HCT116 (cell line): ENCODE results near the gene PRKN.

Source experiments
- ELF1 ChIP-seq: IDR thresholded peaks from 2 replicates; pipeline ENCODE4 v1.6.1; 2012; ENCODE audit warnings: low read depth, borderline replicate concordance
- EZH2 ChIP-seq: fragments of 200-600 bp; sonication (generic); IDR thresholded peaks from 2 replicates; pipeline ENCODE4 v1.6.1; 2017; ENCODE audit warnings: antibody characterized with exemption, mixed run types
- JUND ChIP-seq: IDR thresholded peaks from 2 replicates; pipeline ENCODE4 v1.6.1; 2012
- POLR2A ChIP-seq: IDR thresholded peaks from 2 replicates; pipeline ENCODE4 v1.7.0; 2011; ENCODE audit warnings: borderline replicate concordance; ENCODE audit not compliant: insufficient read depth, insufficient read length; ENCODE audit errors: extremely low read depth
- POLR2AphosphoS5 ChIP-seq: IDR thresholded peaks from 2 replicates; pipeline ENCODE4 v1.6.1; 2011; ENCODE audit warnings: mild to moderate bottlenecking, low read depth, low read length, moderate library complexity
- RAD21 ChIP-seq: IDR thresholded peaks from 2 replicates; pipeline ENCODE4 v1.6.1; 2012; ENCODE audit warnings: low read depth, mild to moderate bottlenecking
- SP1 ChIP-seq: IDR thresholded peaks from 2 replicates; pipeline ENCODE4 v1.6.1; 2012; ENCODE audit warnings: low read depth
- ZNF274 ChIP-seq: fragments of 200-500 bp; sonication (Bioruptor generic); IDR thresholded peaks from 2 replicates; pipeline ENCODE4 v1.6.1; 2014; ENCODE audit warnings: mild to moderate bottlenecking, low read depth, low read length, inconsistent platforms
- TF ChIP-seq, protein P1 (sequence below), 3 experiments: fragments of 200-600 bp in 1 of 3; sonication (generic) in 1 of 3; IDR thresholded peaks in 2 of 3; conservative IDR thresholded peaks in 1 of 3; 2 replicates each; pipeline ENCODE4 v1.5.1; 2012 to 2017; ENCODE audit warnings: low read depth in 2 of 3, low read length in 2 of 3, antibody characterized with exemption in 1 of 3, borderline replicate concordance in 1 of 3, control low read depth in 1 of 3, mild to moderate bottlenecking in 1 of 3, mixed read lengths in 1 of 3, mixed run types in 1 of 3, moderate library complexity in 1 of 3; ENCODE audit not compliant: insufficient read depth in 1 of 3
- TF ChIP-seq, protein P2 (sequence below): IDR thresholded peaks from 2 replicates; pipeline ENCODE4 v1.6.1; 2012
- TF ChIP-seq, protein P3 (sequence below): IDR thresholded peaks from 2 replicates; pipeline ENCODE4 v1.6.1; 2011; ENCODE audit warnings: mild to moderate bottlenecking, low read length, moderate library complexity; ENCODE audit not compliant: insufficient replicate concordance; ENCODE audit errors: extremely low read depth

DNA sequence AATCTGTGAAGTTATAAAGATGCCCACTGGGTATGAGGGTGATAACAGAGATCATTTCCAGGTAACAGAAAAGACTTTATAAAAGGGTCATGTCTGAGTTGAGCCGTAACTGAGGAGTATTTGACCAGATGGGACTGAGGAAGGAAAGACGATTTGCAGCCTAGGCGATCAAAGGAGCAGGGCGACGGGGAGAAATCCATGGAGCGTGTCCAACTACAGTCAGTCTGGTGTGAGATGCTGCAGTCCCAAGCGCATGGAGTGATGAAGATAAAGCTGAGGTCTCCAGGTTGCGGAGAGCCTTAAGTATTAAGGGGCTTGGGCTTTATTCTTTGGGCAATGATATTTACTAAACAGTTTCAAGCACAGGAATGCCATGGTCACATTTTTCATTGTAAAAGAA lies 166.7 kb downstream of the PRKN start:
- TF ChIP-seq, protein P1, sequence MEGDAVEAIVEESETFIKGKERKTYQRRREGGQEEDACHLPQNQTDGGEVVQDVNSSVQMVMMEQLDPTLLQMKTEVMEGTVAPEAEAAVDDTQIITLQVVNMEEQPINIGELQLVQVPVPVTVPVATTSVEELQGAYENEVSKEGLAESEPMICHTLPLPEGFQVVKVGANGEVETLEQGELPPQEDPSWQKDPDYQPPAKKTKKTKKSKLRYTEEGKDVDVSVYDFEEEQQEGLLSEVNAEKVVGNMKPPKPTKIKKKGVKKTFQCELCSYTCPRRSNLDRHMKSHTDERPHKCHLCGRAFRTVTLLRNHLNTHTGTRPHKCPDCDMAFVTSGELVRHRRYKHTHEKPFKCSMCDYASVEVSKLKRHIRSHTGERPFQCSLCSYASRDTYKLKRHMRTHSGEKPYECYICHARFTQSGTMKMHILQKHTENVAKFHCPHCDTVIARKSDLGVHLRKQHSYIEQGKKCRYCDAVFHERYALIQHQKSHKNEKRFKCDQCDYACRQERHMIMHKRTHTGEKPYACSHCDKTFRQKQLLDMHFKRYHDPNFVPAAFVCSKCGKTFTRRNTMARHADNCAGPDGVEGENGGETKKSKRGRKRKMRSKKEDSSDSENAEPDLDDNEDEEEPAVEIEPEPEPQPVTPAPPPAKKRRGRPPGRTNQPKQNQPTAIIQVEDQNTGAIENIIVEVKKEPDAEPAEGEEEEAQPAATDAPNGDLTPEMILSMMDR (IDR thresholded peaks at IDR 0.05 in 2 of 3, conservative IDR thresholded peaks at IDR 0.05 in 1 of 3; ENCODE audit: borderline replicate concordance in 1 of 3, insufficient read depth in 1 of 3, low read depth in 2 of 3, low read length in 2 of 3), result no peak
- TF ChIP-seq ZNF274 (no peak), RAD21 (no peak), JUND (no peak), POLR2AphosphoS5 (no peak), SP1 (no peak), EZH2 (no peak), ELF1 (no peak), POLR2A (no peak)
- TF ChIP-seq, protein P2, sequence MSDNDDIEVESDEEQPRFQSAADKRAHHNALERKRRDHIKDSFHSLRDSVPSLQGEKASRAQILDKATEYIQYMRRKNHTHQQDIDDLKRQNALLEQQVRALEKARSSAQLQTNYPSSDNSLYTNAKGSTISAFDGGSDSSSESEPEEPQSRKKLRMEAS, result no peak
- TF ChIP-seq, protein P3, sequence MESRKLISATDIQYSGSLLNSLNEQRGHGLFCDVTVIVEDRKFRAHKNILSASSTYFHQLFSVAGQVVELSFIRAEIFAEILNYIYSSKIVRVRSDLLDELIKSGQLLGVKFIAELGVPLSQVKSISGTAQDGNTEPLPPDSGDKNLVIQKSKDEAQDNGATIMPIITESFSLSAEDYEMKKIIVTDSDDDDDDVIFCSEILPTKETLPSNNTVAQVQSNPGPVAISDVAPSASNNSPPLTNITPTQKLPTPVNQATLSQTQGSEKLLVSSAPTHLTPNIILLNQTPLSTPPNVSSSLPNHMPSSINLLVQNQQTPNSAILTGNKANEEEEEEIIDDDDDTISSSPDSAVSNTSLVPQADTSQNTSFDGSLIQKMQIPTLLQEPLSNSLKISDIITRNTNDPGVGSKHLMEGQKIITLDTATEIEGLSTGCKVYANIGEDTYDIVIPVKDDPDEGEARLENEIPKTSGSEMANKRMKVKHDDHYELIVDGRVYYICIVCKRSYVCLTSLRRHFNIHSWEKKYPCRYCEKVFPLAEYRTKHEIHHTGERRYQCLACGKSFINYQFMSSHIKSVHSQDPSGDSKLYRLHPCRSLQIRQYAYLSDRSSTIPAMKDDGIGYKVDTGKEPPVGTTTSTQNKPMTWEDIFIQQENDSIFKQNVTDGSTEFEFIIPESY, result no peak
